ENCODE measurements around the gene RNASEH2B.
A peak's percentile ranks its signal among the peaks of the same experiment; 100 is the strongest.

Gene RNASEH2B

GRCh38 chr13:50942630-50943311, 33.2 kb downstream of the RNASEH2B start:
- no peak for DNase-seq

- no peak for DNase-seq
Measured at GRCh38 chr13:50945669-50946068, 36.1 kb downstream of the RNASEH2B start.

- DNase-seq: no peak
Measured at GRCh38 chr13:50948601-50949000, 39.0 kb downstream of the RNASEH2B start.

- DNase-seq: no peak
Measured at GRCh38 chr13:50950849-50951248, 41.3 kb downstream of the RNASEH2B start.

- no peak for DNase-seq
Measured at GRCh38 chr13:50951366-50951765, 41.8 kb downstream of the RNASEH2B start.

- DNase-seq: no peak
Measured at GRCh38 chr13:50955241-50955640, 45.6 kb downstream of the RNASEH2B start.

- no peak for DNase-seq
Measured at GRCh38 chr13:50955798-50956197, 46.2 kb downstream of the RNASEH2B start.

GRCh38 chr13:50957620-50958019, 48.0 kb downstream of the RNASEH2B start:
- DNase-seq: no peak

GRCh38 chr13:50969691-50970090, 60.1 kb downstream of the RNASEH2B start:
- no peak for DNase-seq

- peak; percentile 9 to 32 for DNase-seq
Measured at GRCh38 chr13:50970956-50971355, 61.4 kb downstream of the RNASEH2B start.

GRCh38 chr13:50974268-50974667, 64.7 kb downstream of the RNASEH2B start:
- no peak for DNase-seq

GRCh38 chr13:50979187-50979586, 69.6 kb downstream of the RNASEH2B start:
- DNase-seq: peak; percentile 35 to 48

GRCh38 chr13:50981686-50982085, 72.1 kb downstream of the RNASEH2B start:
- no peak for DNase-seq

GRCh38 chr13:50989476-50989875, 79.9 kb downstream of the RNASEH2B start:
- DNase-seq: peak in 1 of 2 donors; percentile 12

GRCh38 chr13:50990065-50990817, 80.7 kb downstream of the RNASEH2B start:
- no peak for DNase-seq

GRCh38 chr13:50990818-50991506, 81.4 kb downstream of the RNASEH2B start:
- DNase-seq: no peak

GRCh38 chr13:50991579-50992521, 82.3 kb downstream of the RNASEH2B start:
- peak; percentile 5 to 17 for DNase-seq

GRCh38 chr13:50993371-50993770, 83.8 kb downstream of the RNASEH2B start:
- no peak for DNase-seq

- DNase-seq: no peak
Measured at GRCh38 chr13:50993934-50994333, 84.3 kb downstream of the RNASEH2B start.

GRCh38 chr13:50994651-50995050, 85.1 kb downstream of the RNASEH2B start:
- DNase-seq: no peak

- no peak for DNase-seq
Measured at GRCh38 chr13:50995854-50996253, 86.3 kb downstream of the RNASEH2B start.

- no peak for DNase-seq
Measured at GRCh38 chr13:50998326-50998725, 88.7 kb downstream of the RNASEH2B start.

- DNase-seq: no peak
Measured at GRCh38 chr13:50999641-51000040, 90.0 kb downstream of the RNASEH2B start.

All from inflammatory macrophage treated with lipopolysaccharide for 1 hour (primary cell).